Transverse colon (tissue), 3 donors: ENCODE results near the gene PKP3.

Experiments
- CTCF ChIP-seq, 5 experiments: fragments of 200-600 bp in 3 of 5; fragments of 450-650 bp in 2 of 5; sonication (generic) in 3 of 5; IDR thresholded peaks; 1 replicate in 2 of 5; 2 replicates in 3 of 5; pipeline ENCODE4 v1.5.1; 2016 to 2017; ENCODE audit warnings: antibody characterized with exemption in 5 of 5, inconsistent platforms in 3 of 5, mild to moderate bottlenecking in 2 of 5, moderate library complexity in 1 of 5
- EP300 ChIP-seq: sonication (generic); formaldehyde crosslinking; IDR thresholded peaks from one replicate; pipeline ENCODE4 v1.6.1; 2017; ENCODE audit warnings: antibody characterized with exemption, low read depth

- no peak for TF ChIP-seq CTCF (IDR thresholded peaks at IDR 0.05)
- TF ChIP-seq EP300: no peak
These were observed at the start of gene PKP3 for GRCh38 chr11:394034-394857.
